ENCODE measurements around the gene SUB1.

DNA sequence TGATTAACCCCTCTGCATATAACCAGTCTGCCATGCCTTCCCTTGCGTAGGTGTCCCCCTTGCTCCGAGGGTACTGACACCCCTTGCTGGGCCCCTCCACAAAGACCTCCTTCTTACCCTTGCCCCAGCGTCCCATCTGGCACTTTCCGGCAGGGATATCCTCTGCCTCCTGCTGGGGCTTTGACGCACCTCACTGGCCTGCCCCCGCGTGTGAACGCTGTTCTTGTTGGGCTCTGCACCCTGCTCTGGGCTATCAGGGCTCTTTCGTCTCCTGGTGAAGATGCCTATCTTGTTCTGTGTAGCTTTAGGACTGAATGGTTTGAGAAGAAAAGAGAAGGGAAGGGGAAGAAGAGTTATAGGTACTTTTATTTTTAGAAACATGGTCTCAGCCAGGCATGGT lies 53.0 kb downstream of the SUB1 start:
- TF ChIP-seq, protein P1, sequence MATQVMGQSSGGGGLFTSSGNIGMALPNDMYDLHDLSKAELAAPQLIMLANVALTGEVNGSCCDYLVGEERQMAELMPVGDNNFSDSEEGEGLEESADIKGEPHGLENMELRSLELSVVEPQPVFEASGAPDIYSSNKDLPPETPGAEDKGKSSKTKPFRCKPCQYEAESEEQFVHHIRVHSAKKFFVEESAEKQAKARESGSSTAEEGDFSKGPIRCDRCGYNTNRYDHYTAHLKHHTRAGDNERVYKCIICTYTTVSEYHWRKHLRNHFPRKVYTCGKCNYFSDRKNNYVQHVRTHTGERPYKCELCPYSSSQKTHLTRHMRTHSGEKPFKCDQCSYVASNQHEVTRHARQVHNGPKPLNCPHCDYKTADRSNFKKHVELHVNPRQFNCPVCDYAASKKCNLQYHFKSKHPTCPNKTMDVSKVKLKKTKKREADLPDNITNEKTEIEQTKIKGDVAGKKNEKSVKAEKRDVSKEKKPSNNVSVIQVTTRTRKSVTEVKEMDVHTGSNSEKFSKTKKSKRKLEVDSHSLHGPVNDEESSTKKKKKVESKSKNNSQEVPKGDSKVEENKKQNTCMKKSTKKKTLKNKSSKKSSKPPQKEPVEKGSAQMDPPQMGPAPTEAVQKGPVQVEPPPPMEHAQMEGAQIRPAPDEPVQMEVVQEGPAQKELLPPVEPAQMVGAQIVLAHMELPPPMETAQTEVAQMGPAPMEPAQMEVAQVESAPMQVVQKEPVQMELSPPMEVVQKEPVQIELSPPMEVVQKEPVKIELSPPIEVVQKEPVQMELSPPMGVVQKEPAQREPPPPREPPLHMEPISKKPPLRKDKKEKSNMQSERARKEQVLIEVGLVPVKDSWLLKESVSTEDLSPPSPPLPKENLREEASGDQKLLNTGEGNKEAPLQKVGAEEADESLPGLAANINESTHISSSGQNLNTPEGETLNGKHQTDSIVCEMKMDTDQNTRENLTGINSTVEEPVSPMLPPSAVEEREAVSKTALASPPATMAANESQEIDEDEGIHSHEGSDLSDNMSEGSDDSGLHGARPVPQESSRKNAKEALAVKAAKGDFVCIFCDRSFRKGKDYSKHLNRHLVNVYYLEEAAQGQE (IDR thresholded peaks at IDR 0.05; ENCODE audit: insufficient read depth in 1 of 2, low read depth in 2 of 2, low read length in 2 of 2) = no peak
- no peak for TF ChIP-seq POLR2AphosphoS5 (IDR thresholded peaks at IDR 0.05; ENCODE audit: low read depth, low read length)
- TF ChIP-seq SIN3A (IDR thresholded peaks at IDR 0.05; ENCODE audit: borderline replicate concordance, insufficient read depth, low read length) = no peak
- no peak for TF ChIP-seq TAF1 (IDR thresholded peaks at IDR 0.05; ENCODE audit: borderline replicate concordance, insufficient read depth, low read length)
